ENCODE data around the gene SMARCC2. TPM values are rescaled to one million over a fixed set of nuclear protein-coding genes. Genes with fewer than 3 reads are reported as not detected.
A peak's percentile ranks its signal among the peaks of the same experiment; 100 is the strongest.

SMARCC2 gene
- total and polyA plus RNA-seq, 9 of the 15 experiments (the other 6 are each of a cell fraction or from before 2014, with no cell fraction given) = 11.9 to 86.0 (median 36.6) TPM

DNA sequence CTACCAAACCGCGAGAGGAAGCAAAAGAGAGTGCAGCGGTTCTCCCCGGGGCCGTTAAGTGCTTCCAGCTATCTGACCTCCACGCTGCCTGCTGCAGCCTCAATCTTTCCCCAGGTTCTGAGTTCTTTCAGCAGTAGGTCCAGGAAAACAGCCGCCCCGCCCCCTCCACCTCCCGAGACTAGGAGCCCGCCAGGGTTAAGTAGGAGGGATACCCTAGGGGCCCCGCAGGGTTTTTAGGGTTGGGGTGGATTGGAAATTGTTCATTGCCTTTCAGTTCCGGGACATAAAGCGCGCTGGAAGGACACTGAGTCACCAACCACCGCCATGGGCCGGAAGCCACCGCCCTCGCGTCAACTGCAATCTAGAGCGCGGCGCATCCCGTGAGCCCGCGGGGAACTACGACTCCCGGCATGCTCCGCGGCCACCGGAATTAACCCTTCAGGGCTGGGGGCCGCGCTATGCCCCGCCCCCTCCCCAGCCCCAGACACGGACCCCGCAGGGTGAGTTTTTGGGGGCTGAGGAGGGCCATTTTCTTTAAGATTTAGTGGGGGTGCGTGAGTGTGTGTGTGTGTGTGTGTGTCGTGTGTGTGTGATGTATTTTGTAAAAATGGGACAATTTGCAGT, 37.0 kb downstream of the SMARCC2 start, which contains the start of gene MYL6B (continued):
- TF ChIP-seq TOE1 (IDR thresholded peaks at IDR 0.05; ENCODE audit: borderline replicate concordance) (peak; percentile 88), TOE1 (CRISPR knock-in tag; IDR thresholded peaks at IDR 0.05; ENCODE audit: borderline replicate concordance, low read depth) (no peak), STAG1 (CRISPR knock-in tag; IDR thresholded peaks at IDR 0.05; ENCODE audit: borderline replicate concordance) (no peak), CTCF (IDR thresholded peaks at IDR 0.05 in 2 of 3, conservative IDR thresholded peaks at IDR 0.05 in 1 of 3; ENCODE audit: insufficient read depth in 2 of 3, low read depth in 1 of 3, low read length in 3 of 3) (no peak), ELF1 (tag; IDR thresholded peaks at IDR 0.05) (peak; percentile 87), ATF7 (IDR thresholded peaks at IDR 0.05) (peak; percentile 66), HNRNPK (IDR thresholded peaks at IDR 0.05; ENCODE audit: low read depth, low read length, poor library complexity, severe bottlenecking) (no peak), POLR2G (IDR thresholded peaks at IDR 0.05; ENCODE audit: low read depth, low read length) (peak; percentile 89), MBD2 (IDR thresholded peaks at IDR 0.05; ENCODE audit: borderline replicate concordance, low read depth) (peak; percentile 80), RBFOX2 (IDR thresholded peaks at IDR 0.05; ENCODE audit: low read depth, low read length) (peak; percentile 88), ZBTB17 (CRISPR knock-in tag; IDR thresholded peaks at IDR 0.05) (no peak), ZNF146 (CRISPR knock-in tag; IDR thresholded peaks at IDR 0.05; ENCODE audit: unreplicated experiment) (no peak), KHSRP (IDR thresholded peaks at IDR 0.05) (no peak), ZNF639 (CRISPR knock-in tag; conservative IDR thresholded peaks at IDR 0.05 in 1 of 2, IDR thresholded peaks at IDR 0.05 in 1 of 2) (peak in 1 of 2 experiments; percentile 80; a peak in 2 of 4 replicates), COPS2 (conservative IDR thresholded peaks at IDR 0.05) (no peak)
- TF ChIP-seq, protein P1, sequence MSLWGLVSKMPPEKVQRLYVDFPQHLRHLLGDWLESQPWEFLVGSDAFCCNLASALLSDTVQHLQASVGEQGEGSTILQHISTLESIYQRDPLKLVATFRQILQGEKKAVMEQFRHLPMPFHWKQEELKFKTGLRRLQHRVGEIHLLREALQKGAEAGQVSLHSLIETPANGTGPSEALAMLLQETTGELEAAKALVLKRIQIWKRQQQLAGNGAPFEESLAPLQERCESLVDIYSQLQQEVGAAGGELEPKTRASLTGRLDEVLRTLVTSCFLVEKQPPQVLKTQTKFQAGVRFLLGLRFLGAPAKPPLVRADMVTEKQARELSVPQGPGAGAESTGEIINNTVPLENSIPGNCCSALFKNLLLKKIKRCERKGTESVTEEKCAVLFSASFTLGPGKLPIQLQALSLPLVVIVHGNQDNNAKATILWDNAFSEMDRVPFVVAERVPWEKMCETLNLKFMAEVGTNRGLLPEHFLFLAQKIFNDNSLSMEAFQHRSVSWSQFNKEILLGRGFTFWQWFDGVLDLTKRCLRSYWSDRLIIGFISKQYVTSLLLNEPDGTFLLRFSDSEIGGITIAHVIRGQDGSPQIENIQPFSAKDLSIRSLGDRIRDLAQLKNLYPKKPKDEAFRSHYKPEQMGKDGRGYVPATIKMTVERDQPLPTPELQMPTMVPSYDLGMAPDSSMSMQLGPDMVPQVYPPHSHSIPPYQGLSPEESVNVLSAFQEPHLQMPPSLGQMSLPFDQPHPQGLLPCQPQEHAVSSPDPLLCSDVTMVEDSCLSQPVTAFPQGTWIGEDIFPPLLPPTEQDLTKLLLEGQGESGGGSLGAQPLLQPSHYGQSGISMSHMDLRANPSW (CRISPR knock-in tag; IDR thresholded peaks at IDR 0.05) = no peak
- TF ChIP-seq, protein P2, sequence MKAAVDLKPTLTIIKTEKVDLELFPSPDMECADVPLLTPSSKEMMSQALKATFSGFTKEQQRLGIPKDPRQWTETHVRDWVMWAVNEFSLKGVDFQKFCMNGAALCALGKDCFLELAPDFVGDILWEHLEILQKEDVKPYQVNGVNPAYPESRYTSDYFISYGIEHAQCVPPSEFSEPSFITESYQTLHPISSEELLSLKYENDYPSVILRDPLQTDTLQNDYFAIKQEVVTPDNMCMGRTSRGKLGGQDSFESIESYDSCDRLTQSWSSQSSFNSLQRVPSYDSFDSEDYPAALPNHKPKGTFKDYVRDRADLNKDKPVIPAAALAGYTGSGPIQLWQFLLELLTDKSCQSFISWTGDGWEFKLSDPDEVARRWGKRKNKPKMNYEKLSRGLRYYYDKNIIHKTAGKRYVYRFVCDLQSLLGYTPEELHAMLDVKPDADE (conservative IDR thresholded peaks at IDR 0.05; ENCODE audit: control insufficient read depth, low read depth, low read length) = peak; percentile 91
- TF ChIP-seq, protein P3, sequence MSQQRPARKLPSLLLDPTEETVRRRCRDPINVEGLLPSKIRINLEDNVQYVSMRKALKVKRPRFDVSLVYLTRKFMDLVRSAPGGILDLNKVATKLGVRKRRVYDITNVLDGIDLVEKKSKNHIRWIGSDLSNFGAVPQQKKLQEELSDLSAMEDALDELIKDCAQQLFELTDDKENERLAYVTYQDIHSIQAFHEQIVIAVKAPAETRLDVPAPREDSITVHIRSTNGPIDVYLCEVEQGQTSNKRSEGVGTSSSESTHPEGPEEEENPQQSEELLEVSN (IDR thresholded peaks at IDR 0.05; ENCODE audit: borderline replicate concordance in 1 of 2, extremely low read depth in 1 of 2, insufficient read depth in 1 of 2, insufficient read length in 1 of 2, low read depth in 1 of 2, low read length in 1 of 2, poor library complexity in 1 of 2, severe bottlenecking in 1 of 2) = peak; percentile 12 to 43

Data from K562 (cell line).